ENCODE data around the gene IGF2BP3. TPM values are rescaled to one million over a fixed set of nuclear protein-coding genes. Genes with fewer than 3 reads are reported as not detected.

The IGF2BP3 gene
- total and polyA plus RNA-seq, 2 donors (not counting 3 experiments of a cell fraction or from before 2014, with no cell fraction given) = 41.2 to 111 TPM

DNA sequence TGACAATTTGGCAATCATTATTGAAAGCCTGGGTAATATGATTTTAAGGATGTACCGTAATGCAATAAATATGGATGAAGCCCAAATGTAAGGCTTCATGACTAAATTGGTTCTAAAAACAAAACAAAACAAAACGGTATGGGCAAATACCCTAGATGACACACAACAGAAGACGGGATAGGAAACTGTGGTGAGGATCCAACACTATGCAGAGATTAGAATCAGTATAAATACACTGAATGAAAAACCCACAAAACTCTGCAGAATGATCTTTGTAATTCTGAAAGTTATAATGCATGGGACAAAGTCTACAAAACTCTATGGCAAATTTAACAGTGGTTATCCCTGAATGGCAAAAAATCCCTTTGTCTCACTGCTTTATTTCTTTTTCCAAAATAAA, 113.6 kb downstream of the IGF2BP3 start:
- no peak overlapping the region for H2AFZ ChIP-seq (ENCODE audit: low read depth, low read length)
- H3K27me3 ChIP-seq (ENCODE audit: control insufficient read depth in 2 of 2, insufficient read depth in 2 of 2, low read length in 2 of 2) = no peaks in the 10 kb centered on the region
- DNase-seq (ENCODE audit: low read depth, low spot score) = no peak
- FAIRE-seq = no peak
- H3K9me1 ChIP-seq (replicated peaks; ENCODE audit: control insufficient read depth, extremely low read depth, insufficient read depth, low read length) = no peaks in the 10 kb centered on the region
- H3K79me2 ChIP-seq (ENCODE audit: control insufficient read depth, insufficient read depth, low read length) = peaks cover 40% of the 10 kb centered on the region
- TSS peak; percentile 35 for BruUV-seq (replicated peaks)
- TF ChIP-seq, protein P1, sequence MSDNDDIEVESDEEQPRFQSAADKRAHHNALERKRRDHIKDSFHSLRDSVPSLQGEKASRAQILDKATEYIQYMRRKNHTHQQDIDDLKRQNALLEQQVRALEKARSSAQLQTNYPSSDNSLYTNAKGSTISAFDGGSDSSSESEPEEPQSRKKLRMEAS (IDR thresholded peaks at IDR 0.05; ENCODE audit: insufficient read depth, insufficient read length) = no peak
- TF ChIP-seq POLR2AphosphoS5 (IDR thresholded peaks at IDR 0.05; ENCODE audit: insufficient read depth, low read depth, low read length) = peak; percentile 33
- TF ChIP-seq FOS (IDR thresholded peaks at IDR 0.05; ENCODE audit: borderline replicate concordance, insufficient read depth, low read length) = peak; percentile 18
- peak overlapping the region in 1 of 3 experiments; percentile 44 for H3K4me3 ChIP-seq (replicated peaks in 1 of 3; ENCODE audit: insufficient read depth in 1 of 3, low read depth in 1 of 3, low read length in 3 of 3)
- no peaks in the 10 kb centered on the region for H3K9me3 ChIP-seq (replicated peaks; ENCODE audit: control insufficient read depth, insufficient read depth, low read length)
- peak overlapping the region; percentile 35 for H3K9ac ChIP-seq (replicated peaks; ENCODE audit: extremely low read depth, insufficient read depth, low read length)
- intact Hi-C loops (cut with micrococcal nuclease) = loop anchor here (1.0 to 5.0 kb wide), 10 partner anchors 7 to 164 kb away; partner anchors contain the start of genes IGF2BP3 and MALSU1
- POLR2A ChIA-PET = no interaction called here
- H3K36me3 ChIP-seq (ENCODE audit: control insufficient read depth in 2 of 2, extremely low read depth in 1 of 2, insufficient read depth in 2 of 2, low read length in 2 of 2) = peaks cover 0 to 2% of the 10 kb centered on the region in 2 experiments
- H3K4me1 ChIP-seq (ENCODE audit: control insufficient read depth, extremely low read depth, insufficient read depth, low read length) = peaks cover 41% of the 10 kb centered on the region
- no peaks in the 10 kb centered on the region for H4K20me1 ChIP-seq (replicated peaks; ENCODE audit: control insufficient read depth, extremely low read depth, insufficient read depth, low read length)
- peak overlapping the region; percentile 49 for H3K27ac ChIP-seq (ENCODE audit: insufficient read depth, low read depth, low read length)
- dilution Hi-C loops (cut with MboI; ENCODE audit: extremely low pct_ligation_motif_present, low sequenced_read_pairs) = no loop called here
- peak overlapping the region; percentile 40 for H3K4me2 ChIP-seq (ENCODE audit: insufficient read depth, low read length)
- CTCF ChIA-PET = interaction anchor here (1.1 kb wide), 1 partner anchor 22 kb away, joined by 4 read pairs; no protein-coding TSS in a partner anchor

GRCh38 chr7:23356168-23356567, 114.1 kb downstream of the IGF2BP3 start:
- POLR2A ChIA-PET = no interaction called here
- CTCF ChIA-PET = interaction anchor here (0.6 to 1.1 kb wide), 6 partner anchors 22 to 107 kb away, joined by 3 to 4 read pairs (median 3); no protein-coding TSS in a partner anchor

More at GRCh38 chr7:23356168-23356567, 114.1 kb downstream of the IGF2BP3 start:
- peaks cover 0 to 2% of the 10 kb centered on the region in 2 experiments for H3K36me3 ChIP-seq (ENCODE audit: control insufficient read depth in 2 of 2, extremely low read depth in 1 of 2, insufficient read depth in 2 of 2, low read length in 2 of 2)
- no peak for DNase-seq (ENCODE audit: low read depth, low spot score)
- intact Hi-C loops (cut with micrococcal nuclease) = loop anchor here (2.0 to 5.0 kb wide), 5 partner anchors 57 to 165 kb away; partner anchors contain the start of gene MALSU1
- H3K9ac ChIP-seq (replicated peaks; ENCODE audit: extremely low read depth, insufficient read depth, low read length) = no peak overlapping the region
- peak overlapping the region; percentile 49 for H3K27ac ChIP-seq (ENCODE audit: insufficient read depth, low read depth, low read length)
- H3K79me2 ChIP-seq (ENCODE audit: control insufficient read depth, insufficient read depth, low read length) = peaks cover 40% of the 10 kb centered on the region
- TF ChIP-seq MYC (IDR thresholded peaks at IDR 0.05; ENCODE audit: low read depth, low read length) = no peak
- TF ChIP-seq POLR2AphosphoS5 (IDR thresholded peaks at IDR 0.05; ENCODE audit: insufficient read depth, low read depth, low read length) = no peak
- TF ChIP-seq POLR2A (IDR thresholded peaks at IDR 0.05; ENCODE audit: low read depth, low read length) = no peak
- no peak for TF ChIP-seq EZH2 (IDR thresholded peaks at IDR 0.05; ENCODE audit: borderline replicate concordance, low read depth, low read length, severe bottlenecking)
- TF ChIP-seq FOS (IDR thresholded peaks at IDR 0.05; ENCODE audit: borderline replicate concordance, insufficient read depth, low read length) = no peak
- TF ChIP-seq, protein P1 (IDR thresholded peaks at IDR 0.05; ENCODE audit: insufficient read depth, insufficient read length) = no peak
- TF ChIP-seq GATA2 (IDR thresholded peaks at IDR 0.05; ENCODE audit: insufficient read depth, insufficient read length, low read depth, low read length) = no peak
- no peak for TF ChIP-seq JUN (IDR thresholded peaks at IDR 0.05; ENCODE audit: borderline replicate concordance, insufficient read depth, insufficient read length, low read depth)
- TF ChIP-seq, protein P2, sequence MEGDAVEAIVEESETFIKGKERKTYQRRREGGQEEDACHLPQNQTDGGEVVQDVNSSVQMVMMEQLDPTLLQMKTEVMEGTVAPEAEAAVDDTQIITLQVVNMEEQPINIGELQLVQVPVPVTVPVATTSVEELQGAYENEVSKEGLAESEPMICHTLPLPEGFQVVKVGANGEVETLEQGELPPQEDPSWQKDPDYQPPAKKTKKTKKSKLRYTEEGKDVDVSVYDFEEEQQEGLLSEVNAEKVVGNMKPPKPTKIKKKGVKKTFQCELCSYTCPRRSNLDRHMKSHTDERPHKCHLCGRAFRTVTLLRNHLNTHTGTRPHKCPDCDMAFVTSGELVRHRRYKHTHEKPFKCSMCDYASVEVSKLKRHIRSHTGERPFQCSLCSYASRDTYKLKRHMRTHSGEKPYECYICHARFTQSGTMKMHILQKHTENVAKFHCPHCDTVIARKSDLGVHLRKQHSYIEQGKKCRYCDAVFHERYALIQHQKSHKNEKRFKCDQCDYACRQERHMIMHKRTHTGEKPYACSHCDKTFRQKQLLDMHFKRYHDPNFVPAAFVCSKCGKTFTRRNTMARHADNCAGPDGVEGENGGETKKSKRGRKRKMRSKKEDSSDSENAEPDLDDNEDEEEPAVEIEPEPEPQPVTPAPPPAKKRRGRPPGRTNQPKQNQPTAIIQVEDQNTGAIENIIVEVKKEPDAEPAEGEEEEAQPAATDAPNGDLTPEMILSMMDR (IDR thresholded peaks at IDR 0.05; ENCODE audit: extremely low read depth in 1 of 2, insufficient read depth in 1 of 2, low read depth in 1 of 2, low read length in 2 of 2) = no peak
- peak overlapping the region; percentile 40 for H3K4me2 ChIP-seq (ENCODE audit: insufficient read depth, low read length)
- BruUV-seq (replicated peaks) = no TSS peak
- dilution Hi-C loops (cut with MboI; ENCODE audit: extremely low pct_ligation_motif_present, low sequenced_read_pairs) = no loop called here
- H3K9me3 ChIP-seq (replicated peaks; ENCODE audit: control insufficient read depth, insufficient read depth, low read length) = no peaks in the 10 kb centered on the region
- H3K27me3 ChIP-seq (ENCODE audit: control insufficient read depth in 2 of 2, insufficient read depth in 2 of 2, low read length in 2 of 2) = no peaks in the 10 kb centered on the region
- FAIRE-seq = no peak
- peaks cover 36% of the 10 kb centered on the region for H3K4me1 ChIP-seq (ENCODE audit: control insufficient read depth, extremely low read depth, insufficient read depth, low read length)
- H3K4me3 ChIP-seq (replicated peaks in 1 of 3; ENCODE audit: insufficient read depth in 1 of 3, low read depth in 1 of 3, low read length in 3 of 3) = no peak overlapping the region
- no peaks in the 10 kb centered on the region for H3K9me1 ChIP-seq (replicated peaks; ENCODE audit: control insufficient read depth, extremely low read depth, insufficient read depth, low read length)
- H2AFZ ChIP-seq (ENCODE audit: low read depth, low read length) = no peak overlapping the region
- H4K20me1 ChIP-seq (replicated peaks; ENCODE audit: control insufficient read depth, extremely low read depth, insufficient read depth, low read length) = no peaks in the 10 kb centered on the region

Data from endothelial cell of umbilical vein (primary cell).